Measurements from ENCODE around the gene BOC.

BOC gene

DNA sequence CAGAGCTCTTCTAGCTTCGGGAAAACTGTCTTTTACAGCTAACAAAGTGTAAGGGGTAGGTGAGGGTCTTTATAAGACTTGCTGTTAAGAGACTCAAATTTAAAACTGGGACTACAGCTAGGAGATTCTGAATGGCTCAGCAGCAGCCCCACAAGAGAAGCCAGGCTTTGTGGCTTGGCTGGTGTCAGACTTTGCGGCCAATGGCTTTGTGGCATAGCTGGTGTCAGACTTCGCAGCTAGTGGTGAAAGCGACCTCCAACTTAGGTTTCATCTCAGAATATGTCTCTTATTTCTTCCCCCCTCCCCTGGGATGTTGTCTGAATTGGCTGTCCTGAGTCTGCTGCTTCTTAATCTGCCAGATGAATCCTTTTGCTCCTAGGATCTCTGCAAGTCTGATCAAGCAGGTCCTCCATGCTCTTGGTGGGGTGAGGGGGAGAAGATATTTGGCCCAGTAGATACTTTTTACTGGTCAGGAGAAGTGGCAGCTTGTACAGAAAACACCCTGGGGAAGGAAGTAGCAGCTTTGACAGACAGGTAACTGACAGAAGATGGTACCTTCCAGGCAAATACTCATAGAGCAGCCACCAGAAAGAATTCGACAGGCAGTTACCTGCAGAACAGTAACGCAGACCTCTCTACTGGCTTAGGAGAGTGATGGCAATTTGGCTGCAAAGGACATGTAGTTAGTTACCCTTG is 8.4 kb downstream of the BOC start:
- no peak overlapping the region for H3K27ac ChIP-seq
- TF ChIP-seq, protein P1, sequence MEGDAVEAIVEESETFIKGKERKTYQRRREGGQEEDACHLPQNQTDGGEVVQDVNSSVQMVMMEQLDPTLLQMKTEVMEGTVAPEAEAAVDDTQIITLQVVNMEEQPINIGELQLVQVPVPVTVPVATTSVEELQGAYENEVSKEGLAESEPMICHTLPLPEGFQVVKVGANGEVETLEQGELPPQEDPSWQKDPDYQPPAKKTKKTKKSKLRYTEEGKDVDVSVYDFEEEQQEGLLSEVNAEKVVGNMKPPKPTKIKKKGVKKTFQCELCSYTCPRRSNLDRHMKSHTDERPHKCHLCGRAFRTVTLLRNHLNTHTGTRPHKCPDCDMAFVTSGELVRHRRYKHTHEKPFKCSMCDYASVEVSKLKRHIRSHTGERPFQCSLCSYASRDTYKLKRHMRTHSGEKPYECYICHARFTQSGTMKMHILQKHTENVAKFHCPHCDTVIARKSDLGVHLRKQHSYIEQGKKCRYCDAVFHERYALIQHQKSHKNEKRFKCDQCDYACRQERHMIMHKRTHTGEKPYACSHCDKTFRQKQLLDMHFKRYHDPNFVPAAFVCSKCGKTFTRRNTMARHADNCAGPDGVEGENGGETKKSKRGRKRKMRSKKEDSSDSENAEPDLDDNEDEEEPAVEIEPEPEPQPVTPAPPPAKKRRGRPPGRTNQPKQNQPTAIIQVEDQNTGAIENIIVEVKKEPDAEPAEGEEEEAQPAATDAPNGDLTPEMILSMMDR (conservative IDR thresholded peaks at IDR 0.05): no peak
- no peak for TF ChIP-seq ZFX (IDR thresholded peaks at IDR 0.05)

DNA sequence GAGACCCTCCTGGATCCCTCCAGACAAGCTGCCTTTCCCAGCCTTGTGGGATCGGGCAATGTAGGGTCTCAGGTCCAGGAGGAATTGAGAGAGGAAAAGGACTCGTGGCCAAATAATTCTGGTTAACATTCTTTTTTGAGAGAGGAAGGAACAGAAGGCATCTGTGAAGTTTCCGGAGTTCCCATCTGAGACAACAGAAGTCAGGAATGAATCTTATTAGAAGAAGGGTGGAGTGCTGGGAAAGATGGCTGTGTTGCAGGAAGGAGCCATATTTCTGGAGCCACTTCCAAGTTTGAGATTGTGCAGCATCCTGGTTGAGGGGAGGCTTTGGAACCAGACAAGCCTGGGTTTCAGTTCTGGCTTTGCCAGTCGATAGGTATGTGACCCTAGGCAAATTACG is 9.4 kb downstream of the BOC start:
- no peak for TF ChIP-seq ZFX (IDR thresholded peaks at IDR 0.05)
- TF ChIP-seq, protein P1 (conservative IDR thresholded peaks at IDR 0.05): no peak

DNA sequence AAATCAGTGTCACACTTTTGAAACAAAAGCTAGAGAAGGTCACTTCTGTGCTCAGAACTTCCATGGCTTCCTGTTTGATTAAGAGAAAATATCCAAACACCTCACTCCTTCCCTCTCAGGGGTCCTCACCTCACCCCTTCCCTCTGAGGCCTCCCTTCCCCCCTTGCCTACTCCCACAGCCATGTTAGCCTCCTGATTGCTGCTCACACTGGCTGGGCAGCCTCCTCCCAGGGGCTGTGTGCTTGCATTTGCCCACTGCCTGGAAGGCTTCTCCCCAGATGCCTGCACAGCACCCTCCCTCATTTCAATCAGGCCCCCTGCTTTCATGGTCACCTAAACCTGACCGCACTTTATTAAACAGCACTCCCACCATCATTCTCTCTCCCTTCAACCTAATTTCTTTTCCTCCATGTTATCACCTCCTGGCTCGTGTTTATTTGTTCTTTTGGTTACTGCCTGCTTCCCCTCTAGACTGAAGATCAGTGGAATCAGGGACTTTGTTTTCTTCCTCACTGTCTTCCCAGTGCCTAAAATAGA is 10.4 kb downstream of the BOC start:
- TF ChIP-seq, protein P1 (conservative IDR thresholded peaks at IDR 0.05): no peak
- TF ChIP-seq ZFX (IDR thresholded peaks at IDR 0.05): no peak
- H3K27ac ChIP-seq: no peak overlapping the region

More for the DNA sequence above, 9.4 kb downstream of the BOC start:
- no peak overlapping the region for H3K27ac ChIP-seq

DNA sequence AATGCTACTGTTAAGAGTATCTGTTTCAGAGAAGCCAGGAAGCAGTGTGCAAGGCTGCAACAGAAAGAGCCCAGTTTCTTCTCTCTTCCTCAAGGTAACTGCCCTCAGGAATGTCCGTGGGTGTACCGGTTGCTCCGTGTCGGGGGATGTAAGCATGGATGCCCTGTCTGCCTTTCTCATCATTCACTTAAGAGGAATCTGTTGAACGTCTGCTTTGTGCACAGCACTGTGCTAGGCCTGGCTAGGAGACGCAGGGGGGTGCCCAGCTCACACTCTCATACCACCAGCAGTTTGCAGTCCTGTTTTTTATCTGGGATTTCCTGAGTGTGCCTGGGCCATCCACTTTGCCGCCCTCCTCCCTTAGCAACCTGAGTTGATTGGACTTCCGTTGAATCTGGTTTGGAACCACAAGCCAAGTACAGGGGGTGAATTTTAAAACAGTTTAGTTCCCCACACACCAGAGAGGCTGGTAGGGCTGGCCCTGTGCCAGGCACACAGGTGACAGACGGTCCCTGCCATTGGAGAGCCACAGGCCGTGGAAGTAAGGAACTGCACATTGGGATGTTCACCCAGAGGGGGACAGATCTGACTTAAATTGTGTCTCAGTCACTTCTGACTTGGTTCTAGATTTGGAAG is 11.2 kb downstream of the BOC start:
- TF ChIP-seq, protein P1 (conservative IDR thresholded peaks at IDR 0.05): no peak
- TF ChIP-seq ZFX (IDR thresholded peaks at IDR 0.05): no peak
- no peak overlapping the region for H3K27ac ChIP-seq

DNA sequence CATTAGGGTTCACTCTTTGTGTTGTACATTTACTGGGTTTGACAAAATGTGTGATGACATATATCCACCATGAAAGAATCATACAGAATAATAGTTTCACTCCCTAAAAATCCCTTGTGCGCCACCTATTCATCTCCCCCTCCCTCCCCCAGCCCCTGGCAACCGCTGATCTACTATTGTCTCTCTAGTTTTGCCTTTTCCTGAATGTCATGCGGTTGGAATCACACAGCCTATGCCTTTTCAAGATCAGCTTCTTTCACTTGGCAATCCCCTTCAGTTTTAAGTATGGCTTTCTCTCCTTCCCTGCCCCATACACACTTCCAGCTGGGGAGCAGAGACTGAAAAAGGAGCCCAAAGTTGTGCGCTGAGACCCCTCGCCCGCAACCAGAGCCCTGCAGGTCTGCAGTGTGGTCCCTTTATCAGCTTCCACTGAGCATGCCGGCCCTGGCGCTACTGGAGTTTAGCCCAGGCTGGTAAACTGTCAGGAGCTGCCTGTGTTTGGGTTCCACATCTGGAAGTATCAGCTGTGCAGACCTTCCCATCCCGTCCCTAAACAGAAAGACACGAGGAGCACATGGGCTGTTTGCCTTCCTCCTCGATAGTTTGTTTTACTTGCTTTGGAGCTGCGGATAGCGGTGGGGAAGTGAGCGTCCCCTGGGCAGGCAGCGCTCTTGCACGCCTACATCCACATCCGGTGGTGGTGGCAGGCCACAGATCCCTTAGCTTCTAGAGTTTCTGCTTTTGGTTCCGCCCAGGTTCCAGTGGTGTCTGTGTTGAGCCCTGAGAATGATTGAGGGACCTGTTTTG is 12.3 kb downstream of the BOC start:
- TF ChIP-seq ZFX (IDR thresholded peaks at IDR 0.05): no peak
- TF ChIP-seq, protein P1 (conservative IDR thresholded peaks at IDR 0.05): no peak

DNA sequence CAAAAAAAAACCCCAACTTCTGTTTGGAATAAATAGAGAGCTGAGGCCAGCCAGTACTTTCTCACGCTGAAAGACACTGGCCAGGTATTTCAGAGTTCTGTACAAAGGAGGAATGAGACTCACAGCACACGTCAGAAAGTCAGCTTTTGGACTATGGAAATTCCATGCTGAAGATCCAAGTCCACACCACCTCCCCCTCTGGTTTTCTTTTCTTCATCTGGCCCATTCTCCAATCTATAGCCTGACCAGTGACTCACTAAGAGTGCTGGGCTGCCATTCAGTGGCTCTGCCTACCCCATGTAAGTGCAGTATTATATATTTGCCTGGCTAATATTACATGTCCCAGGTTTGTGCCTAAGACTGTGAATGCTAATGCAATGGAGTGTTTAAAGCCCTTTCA is 13.9 kb downstream of the BOC start:
- H3K27ac ChIP-seq: no peak overlapping the region
- no peak for TF ChIP-seq ZFX (IDR thresholded peaks at IDR 0.05)
- TF ChIP-seq, protein P1 (conservative IDR thresholded peaks at IDR 0.05): no peak

More for the DNA sequence above, 12.3 kb downstream of the BOC start:
- H3K27ac ChIP-seq: no peak overlapping the region
